DMS 273 (cell line): ENCODE data around the gene SLC38A7.
A peak's percentile ranks its signal among the peaks of the same experiment; 100 is the strongest.
"Not testable (repeated sequence)": the region's sequence is repeated elsewhere in the genome, so short reads cannot be mapped to it uniquely, and the experiment has no call there.

Experiments
- DNase-seq: peaks from one replicate; lab custom pipeline; 2025; ENCODE audit not compliant: unreplicated experiment; lab: John Stamatoyannopoulos, UW

SLC38A7 gene

GRCh38 chr16:58638148-58639036, 46.2 kb downstream of the SLC38A7 start:
- peak; percentile 80 for DNase-seq

GRCh38 chr16:58637021-58637420, 47.5 kb downstream of the SLC38A7 start:
- DNase-seq, result not testable (repeated sequence)

GRCh38 chr16:58636466-58636865, 48.1 kb downstream of the SLC38A7 start:
- DNase-seq, result no peak

GRCh38 chr16:58635502-58635901, 49.1 kb downstream of the SLC38A7 start:
- no peak for DNase-seq

DNA sequence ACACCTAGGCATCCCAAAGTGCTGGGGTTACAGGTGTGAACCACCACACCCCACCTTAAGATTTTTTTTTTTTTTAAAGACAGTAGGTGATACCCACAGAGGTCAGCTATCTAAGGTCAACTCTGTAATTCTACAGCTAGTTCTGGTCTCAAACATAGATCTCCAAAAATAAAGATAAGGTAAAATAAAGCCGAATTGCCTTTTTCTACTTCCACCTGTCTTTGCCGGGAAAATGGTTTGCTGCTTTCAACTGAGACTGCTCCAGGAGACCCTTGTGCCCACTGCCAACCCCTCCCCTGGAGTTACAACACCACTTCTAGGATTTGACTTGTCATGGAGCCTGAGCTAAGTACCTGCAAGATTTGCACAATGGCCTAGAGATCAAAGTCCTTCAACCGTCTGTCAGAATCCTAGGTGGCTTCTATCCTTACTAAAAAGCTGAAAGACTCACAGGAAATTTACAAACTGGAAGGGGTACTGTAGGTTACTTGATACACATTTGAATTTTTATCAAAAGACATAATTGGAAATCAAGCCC, 50.2 kb downstream of the SLC38A7 start:
- no peak for DNase-seq

GRCh38 chr16:58629733-58630640, 54.6 kb downstream of the SLC38A7 start, which contains the start of gene CNOT1:
CNOT1 (minus strand) TSS chr16:58629826; CDS start chr16:58599337, 30,489 bp downstream.
- DNase-seq, result peak; percentile 99

DNA sequence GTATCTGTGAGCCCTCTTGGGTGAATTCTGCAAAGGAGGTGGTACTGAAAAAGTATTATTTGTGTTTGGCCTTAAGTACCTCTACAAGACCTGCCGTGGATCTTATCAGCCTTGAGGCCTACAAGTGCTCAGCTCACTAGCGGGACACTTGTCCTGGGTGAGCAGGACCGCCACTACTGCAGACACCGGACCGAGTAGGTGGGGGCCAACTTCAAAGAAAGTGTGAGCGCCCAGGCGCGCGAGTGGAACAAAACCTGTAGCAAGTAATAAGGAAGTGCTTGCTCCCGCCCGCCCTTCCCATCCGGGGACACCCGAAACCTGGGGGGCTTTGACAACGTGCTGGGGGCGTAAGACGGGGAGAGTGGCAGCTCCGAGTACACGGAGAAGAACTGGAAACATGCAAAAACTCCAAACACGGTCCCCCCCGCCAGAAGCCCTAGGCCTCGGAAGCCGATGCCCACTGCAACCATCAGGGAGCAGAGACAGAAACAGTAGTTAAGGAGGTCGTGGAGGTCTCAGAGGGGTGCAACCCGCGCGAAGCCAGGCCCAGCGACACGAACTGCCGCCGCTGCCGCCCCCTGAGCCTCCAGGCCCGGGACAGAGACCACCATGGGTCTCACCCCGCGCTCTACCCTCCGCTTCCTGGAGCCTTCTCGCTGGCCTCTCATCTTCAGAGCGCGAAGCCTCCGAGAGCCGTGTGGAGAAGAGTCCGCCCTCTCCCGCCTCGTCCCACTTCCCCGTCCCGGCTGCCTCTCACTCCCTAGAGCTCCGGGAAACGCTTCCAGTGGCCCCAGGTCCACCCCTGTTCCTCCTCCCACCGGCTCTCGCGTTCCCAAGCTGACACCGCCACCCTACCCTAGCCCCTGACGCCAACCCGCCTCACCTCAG, 55.5 kb downstream of the SLC38A7 start:
- DNase-seq, result peak; percentile 83

DNA sequence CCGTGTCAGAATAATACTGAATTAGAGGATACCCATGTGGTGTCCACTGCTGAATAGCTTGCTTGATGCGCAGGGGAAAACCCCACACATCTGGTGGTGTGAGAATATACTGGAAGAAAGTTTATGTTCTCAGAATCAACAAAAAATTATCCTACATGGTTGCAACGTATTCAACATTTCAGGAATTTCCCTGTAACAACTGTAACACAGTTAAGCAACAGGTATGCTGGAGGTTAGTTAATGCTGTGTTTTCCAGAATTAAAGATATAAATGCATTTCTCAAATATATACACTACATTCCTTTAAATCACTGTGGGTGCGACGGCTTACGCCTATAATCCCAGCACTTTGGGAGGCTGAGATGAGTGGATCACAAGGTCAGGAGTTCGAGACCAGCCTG, 60.4 kb downstream of the SLC38A7 start:
- no peak for DNase-seq

DNA sequence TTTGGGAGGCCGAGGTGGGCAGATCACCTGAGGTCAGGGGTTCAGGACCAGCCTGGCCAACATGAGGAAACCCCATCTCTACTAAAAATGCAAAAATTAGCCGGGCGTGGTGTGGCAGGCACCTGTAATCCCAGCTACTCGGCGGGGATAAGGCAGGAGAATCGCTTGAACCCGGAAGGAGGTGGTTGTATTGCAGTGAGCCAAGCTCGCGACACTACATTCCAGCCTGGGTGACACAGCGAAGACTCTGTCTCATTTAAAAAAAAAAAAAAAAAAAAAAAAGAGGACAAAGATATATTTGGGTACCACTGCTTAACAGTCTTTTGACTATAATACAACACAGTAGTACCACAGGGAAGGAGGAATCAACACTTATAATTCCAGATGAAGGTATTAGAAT, 64.2 kb downstream of the SLC38A7 start:
- DNase-seq, result no peak

DNA sequence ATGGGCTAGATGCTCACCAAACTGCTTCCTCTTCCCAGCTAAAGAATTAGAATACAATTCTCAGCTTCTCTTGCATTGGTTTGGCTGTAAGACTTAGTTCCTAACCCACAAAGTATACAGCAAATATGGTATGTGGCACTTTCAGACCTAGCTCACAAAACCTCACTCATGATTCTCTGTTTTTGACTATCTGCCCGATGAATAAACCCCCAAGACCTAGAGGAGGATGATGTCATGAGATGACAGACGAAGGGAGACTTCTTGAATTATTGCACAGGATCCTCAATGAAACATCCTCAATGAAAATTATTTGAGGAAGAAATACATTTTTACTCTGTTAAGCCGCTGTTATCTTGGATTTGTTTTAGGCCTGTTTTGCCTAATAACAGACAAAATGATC, 69.3 kb downstream of the SLC38A7 start:
- DNase-seq, result no peak
